ENCODE data around the gene THADA.

- TF ChIP-seq CTCF (IDR thresholded peaks at IDR 0.05; ENCODE audit: insufficient read depth, low read length, poor library complexity, severe bottlenecking) (no peak), EZH2phosphoT487 (conservative IDR thresholded peaks at IDR 0.05; ENCODE audit: low read length) (no peak)
Measured at GRCh38 chr2:43183743-43184142, 412.1 kb downstream of the THADA start.
